Spleen (tissue), 7 donors: ENCODE data around the gene APBB2.

Source experiments
- CTCF ChIP-seq, 11 experiments: fragments of 200-600 bp in 7 of 11; fragments of 450-650 bp in 4 of 11; sonication (generic) in 4 of 11; IDR thresholded peaks in 8 of 11; conservative IDR thresholded peaks in 3 of 11; 1 replicate in 7 of 11; 2 replicates in 4 of 11; pipeline versions ENCODE4 v1.4.0 to v1.8.0; 2016 to 2021; ENCODE audit warnings: antibody characterized with exemption in 11 of 11, inconsistent platforms in 4 of 11, mild to moderate bottlenecking in 1 of 11
- POLR2A ChIP-seq, 3 donors: fragments of 450-650 bp; IDR thresholded peaks; one replicate each; pipeline ENCODE4 v1.5.1; 2017; ENCODE audit warnings: antibody characterized with exemption in 3 of 3, mild to moderate bottlenecking in 1 of 3
- donor health status: DM: no; HTN: no; CAD: no; lungs with moderate emphysema.
- donor health status: DM: no; HTN: no; CAD: no.
- donor health status: DM: no; HTN: no; CAD: no.

GRCh38 chr4:41002309-41002708, 212.0 kb downstream of the APBB2 start:
- no peak for TF ChIP-seq CTCF (IDR thresholded peaks at IDR 0.05 in 8 of 11, conservative IDR thresholded peaks at IDR 0.05 in 3 of 11)
- TF ChIP-seq POLR2A (IDR thresholded peaks at IDR 0.05) = no peak
